GM21723 (cell line): ENCODE data around the gene CCDC194.

Source experiments
- ATAC-seq: cut with Tn5 transposase; IDR thresholded peaks from one replicate; pipeline ENCODE4 v1.9.1; 2021; ENCODE audit warnings: mild to moderate bottlenecking, moderate library complexity; ENCODE audit not compliant: unreplicated experiment

CCDC194 gene

GRCh38 chr19:17393914-17394313, at the start of gene CCDC194:
Gene CCDC194 (minus strand): TSS chr19:17394196. CDS start chr19:17394158, 38 bp downstream.
- no peak for ATAC-seq

GRCh38 chr19:17441241-17442021, 47.4 kb upstream of the CCDC194 start:
- no peak for ATAC-seq

DNA sequence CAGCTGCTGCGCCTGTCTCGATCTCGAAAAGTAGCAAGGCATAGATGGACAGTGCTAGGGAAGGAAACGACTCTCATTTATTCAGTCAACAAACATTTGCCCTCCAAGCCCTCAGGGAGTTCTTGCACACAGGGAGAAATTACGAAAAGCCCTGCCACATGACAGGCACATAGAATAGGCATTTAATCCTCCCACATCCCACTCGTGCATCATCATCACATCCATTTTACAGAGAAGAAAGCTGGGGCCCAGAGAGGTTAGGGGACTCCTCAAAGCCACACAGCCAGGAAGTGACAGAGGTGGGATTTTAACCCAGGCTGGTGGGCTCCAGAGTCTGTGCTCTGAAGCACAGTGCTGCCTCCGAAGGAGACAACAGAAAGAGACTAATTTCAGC, 42.9 kb upstream of the CCDC194 start:
- no peak for ATAC-seq

DNA sequence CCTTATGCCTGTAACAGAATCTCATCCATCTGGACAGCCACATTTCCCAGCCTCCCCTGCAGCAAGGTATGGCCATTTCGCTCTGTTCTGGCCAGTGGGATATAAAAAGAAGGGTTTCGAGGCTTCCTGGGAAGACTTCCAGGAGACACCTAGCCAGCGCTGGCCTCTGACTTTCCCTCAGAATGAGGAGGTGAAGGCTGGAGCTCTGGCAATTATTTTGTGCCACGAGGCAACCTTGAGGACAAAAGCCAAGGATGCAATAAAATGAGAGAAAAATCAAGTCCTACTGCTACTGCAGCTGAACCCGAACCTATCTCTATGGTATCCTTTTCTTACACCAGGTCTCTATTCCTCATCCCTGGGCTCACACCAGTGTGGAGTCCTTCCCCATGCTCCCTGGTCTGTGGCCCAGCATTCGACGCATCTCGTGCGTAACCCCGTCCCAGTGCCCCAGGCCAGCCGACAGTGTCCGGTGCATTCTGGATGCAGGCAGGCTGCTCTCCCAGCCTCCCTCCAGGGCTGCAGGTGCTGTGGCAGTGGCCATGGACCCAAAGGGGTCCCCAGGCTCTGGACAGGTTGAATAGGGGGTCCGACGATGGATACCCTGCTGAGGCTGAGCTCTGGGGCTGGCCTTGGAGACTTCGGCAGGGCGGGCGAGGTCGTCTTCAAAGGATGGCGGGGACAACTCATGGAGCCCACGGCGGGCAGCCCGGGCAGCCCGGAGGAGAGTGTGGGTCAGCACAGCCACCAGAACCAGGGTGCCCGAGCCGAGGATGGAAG, 42.3 kb upstream of the CCDC194 start:
- no peak for ATAC-seq

DNA sequence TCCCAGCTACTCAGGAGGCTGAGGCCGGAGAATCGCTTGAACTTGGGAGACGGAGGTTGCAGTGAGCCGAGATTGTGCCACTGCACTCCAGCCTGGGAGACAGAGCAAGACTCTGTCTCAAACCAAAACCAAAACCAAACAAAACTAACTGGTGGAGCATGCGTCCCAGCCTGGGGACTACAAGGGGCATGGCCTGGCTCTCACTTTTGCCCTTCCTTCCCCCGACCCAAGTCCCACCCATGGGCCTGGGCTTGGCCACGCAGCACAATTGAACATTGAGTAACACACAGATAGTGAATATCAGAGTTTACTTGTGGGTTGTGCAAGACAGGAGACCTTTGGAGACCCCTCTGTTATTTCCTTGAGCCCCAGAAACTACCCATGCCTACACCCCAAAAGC, 41.2 kb upstream of the CCDC194 start:
- ATAC-seq, result no peak

DNA sequence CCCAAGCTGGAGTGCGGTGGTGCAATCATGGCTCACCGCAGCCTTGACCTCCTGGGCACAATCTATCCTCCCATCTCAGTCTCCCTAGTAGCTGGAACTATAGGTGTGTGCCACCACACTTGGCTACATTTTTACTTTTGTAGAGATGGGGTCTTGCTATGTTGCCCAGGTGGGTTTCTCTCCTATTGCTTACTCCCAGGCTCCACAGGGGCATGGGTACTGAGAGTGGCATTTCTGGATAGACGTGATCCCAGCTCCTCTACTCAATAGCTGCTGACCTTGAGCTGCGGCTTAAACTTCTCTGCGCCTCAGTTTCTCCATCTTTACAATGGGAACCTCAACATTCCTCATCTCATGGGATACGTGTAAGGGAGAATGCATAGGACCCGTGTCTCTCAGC, 37.4 kb upstream of the CCDC194 start:
- no peak for ATAC-seq

DNA sequence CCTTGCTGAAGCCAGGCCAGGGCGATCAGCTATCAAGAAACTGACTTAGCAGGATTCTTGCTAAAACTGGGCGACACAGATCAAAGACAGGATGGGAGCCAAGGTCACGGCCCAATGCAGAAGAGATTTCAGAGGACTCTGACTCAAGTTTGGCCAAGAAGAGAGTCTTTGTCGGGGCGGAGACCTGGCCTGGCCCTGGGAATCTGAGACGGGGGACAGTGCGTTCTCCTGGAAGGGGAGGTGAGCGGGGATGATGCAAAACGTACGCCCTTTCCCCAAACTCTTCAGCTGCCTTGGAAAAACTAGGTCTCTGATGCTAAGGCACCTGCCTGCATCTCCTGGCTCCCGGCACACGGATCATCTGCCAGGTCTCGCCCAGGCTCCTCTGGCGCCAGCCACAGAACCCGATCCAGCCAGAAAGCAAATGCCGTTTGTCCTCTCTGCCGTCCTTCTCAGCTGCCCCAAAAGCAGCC, 35.7 kb upstream of the CCDC194 start:
- no peak for ATAC-seq

- no peak for ATAC-seq
These were observed 30.9 kb upstream of the CCDC194 start for GRCh38 chr19:17424743-17425365.

DNA sequence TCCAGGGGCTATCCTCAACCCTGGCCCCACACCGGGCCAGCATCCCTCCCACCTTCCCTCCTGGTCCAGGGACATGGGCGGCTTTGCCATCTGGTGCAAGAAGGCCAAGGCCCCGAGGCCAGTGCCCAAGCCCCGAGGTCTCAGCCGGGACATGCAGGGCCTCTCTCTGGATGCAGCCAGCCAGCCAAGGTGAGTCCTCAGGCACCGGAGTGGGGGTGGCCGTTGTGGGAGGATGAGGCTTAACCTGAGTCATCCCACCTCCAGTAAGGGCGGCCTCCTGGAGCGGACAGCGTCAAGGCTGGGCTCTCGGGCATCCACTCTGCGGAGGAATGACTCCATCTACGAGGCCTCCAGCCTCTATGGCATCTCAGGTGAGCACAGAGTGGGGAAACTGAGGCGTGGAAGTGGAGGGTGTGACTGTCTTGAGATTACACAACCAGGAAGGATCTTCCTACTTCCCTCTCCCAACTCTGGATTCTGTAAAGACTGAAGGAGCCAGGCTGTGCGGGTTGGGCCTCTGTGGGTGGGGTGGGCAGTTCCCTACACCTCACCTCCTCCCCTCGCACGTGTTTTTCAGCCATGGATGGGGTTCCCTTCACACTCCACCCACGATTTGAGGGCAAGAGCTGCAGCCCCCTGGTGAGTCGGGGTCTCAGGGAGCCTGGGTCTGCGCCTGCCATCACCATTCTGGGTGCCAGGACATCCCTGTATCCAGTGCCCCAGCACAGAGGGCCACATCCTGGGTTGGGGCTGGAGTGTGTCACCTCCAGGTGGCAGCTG, 29.6 kb upstream of the CCDC194 start:
- ATAC-seq, result no peak

- no peak for ATAC-seq
These were observed 27.9 kb upstream of the CCDC194 start for GRCh38 chr19:17421942-17422341.

- ATAC-seq, result no peak
These were observed 26.5 kb upstream of the CCDC194 start for GRCh38 chr19:17420475-17420924.

GRCh38 chr19:17419621-17420474, 25.9 kb upstream of the CCDC194 start, which contains the start of gene MVB12A:
Gene MVB12A (plus strand): TSS chr19:17420047. CDS start chr19:17420136, 89 bp downstream.
- peak; percentile 82 for ATAC-seq

DNA sequence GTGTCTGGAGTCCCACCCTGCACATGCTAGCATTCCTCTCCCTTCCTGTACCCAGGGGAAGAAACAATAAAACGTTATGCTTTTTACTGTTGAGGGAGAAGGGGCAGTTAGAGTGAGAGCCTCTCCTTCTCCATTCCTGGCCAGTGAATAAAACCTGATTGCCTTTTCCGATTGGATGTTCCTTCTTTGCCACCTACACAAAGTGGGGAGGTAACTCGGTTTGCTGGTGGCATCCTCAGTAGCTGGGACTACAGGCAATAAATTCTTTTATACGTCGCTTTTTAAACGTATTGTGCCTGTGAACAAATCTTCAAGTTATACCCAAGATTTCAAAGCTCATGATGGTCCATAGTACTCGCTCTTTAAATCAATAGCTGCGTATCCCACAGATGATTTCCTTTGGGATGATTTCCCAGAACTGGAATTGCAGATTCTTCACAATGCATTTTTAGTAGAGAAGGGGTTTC, 25.2 kb upstream of the CCDC194 start:
- ATAC-seq, result no peak

DNA sequence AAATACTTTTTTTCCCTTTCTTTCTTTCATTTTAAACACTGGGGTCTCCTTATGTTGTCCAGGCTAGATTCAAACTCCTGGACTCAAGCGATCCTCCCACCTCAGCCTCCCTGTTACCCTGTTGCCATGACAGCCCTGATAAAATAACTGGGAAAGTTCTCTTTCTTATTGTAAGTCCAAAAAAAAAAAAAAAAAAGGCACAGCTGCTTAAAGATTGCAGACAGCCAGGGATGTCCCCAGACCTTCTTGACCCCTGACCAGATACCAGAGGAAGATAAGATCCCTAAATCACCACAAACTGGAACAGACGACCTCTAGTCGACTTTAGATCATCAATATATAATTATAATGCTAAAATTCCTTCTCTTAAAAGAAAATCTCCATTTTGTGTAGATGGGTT, 24.7 kb upstream of the CCDC194 start:
- no peak for ATAC-seq

GRCh38 chr19:17415121-17415520, 21.1 kb upstream of the CCDC194 start:
- no peak for ATAC-seq

DNA sequence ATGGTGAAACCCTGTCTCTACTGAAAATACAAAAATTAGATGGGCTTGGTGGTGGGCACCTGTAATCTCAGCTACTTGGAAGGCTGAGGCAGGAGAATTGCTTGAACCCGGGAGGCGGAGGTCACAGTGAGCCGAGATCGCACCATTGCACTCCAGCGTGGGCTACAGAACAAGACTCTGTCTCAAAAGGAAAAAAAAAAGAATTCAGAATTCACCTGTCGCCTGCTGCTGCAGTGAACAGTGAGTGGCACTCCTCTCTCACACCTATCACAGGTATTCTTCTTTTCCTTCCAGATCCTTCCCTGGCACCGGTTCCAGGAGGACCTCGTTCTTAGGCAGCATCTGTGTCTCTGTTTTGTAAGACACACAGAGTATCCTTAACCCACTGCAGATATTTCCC, 20.1 kb upstream of the CCDC194 start:
- no peak for ATAC-seq

GRCh38 chr19:17411801-17412200, 17.8 kb upstream of the CCDC194 start:
- ATAC-seq, result no peak

DNA sequence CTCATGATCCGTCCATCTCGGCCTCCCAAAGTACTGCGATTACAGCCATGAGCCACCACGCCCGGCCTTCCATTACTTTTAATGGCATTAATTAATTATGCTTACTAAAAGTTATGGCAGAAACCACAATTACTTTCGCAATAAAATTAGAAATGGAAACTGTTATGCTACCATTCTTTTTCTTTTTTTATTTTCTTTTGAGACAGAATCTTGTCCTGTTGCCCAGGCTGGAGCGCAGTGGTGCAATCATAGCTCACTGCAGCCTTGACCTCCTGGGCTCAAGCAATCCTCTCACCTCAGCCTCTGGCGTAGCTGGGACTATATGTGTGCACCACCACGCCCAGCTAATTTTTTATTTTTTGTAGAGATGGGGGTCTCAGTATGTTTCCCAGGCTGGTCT, 16.0 kb upstream of the CCDC194 start:
- no peak for ATAC-seq

DNA sequence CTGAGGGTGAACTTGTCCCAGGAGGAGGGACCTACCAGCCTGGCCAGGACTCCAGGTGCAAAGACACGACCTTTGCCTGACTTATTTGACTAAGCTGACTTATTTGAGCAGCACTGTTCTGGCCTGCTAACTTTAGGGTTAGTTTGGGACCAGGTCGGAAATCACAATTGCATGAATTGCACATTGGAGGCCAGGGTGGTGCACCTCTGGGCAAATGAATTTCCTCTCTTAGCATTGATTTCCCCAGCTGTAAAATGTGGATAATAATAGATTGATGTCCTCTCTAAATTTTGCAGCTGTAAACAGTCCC, 12.8 kb upstream of the CCDC194 start:
- no peak for ATAC-seq
